Measurements from ENCODE around the gene PRDX5. TPM values are rescaled to one million over a fixed set of nuclear protein-coding genes. Genes with fewer than 3 reads are reported as not detected.

Gene PRDX5
- total and polyA plus RNA-seq, 9 of the 15 experiments (the other 6 are each of a cell fraction or from before 2014, with no cell fraction given) = 40.8 to 327 (median 204) TPM

- TF ChIP-seq, protein P1, sequence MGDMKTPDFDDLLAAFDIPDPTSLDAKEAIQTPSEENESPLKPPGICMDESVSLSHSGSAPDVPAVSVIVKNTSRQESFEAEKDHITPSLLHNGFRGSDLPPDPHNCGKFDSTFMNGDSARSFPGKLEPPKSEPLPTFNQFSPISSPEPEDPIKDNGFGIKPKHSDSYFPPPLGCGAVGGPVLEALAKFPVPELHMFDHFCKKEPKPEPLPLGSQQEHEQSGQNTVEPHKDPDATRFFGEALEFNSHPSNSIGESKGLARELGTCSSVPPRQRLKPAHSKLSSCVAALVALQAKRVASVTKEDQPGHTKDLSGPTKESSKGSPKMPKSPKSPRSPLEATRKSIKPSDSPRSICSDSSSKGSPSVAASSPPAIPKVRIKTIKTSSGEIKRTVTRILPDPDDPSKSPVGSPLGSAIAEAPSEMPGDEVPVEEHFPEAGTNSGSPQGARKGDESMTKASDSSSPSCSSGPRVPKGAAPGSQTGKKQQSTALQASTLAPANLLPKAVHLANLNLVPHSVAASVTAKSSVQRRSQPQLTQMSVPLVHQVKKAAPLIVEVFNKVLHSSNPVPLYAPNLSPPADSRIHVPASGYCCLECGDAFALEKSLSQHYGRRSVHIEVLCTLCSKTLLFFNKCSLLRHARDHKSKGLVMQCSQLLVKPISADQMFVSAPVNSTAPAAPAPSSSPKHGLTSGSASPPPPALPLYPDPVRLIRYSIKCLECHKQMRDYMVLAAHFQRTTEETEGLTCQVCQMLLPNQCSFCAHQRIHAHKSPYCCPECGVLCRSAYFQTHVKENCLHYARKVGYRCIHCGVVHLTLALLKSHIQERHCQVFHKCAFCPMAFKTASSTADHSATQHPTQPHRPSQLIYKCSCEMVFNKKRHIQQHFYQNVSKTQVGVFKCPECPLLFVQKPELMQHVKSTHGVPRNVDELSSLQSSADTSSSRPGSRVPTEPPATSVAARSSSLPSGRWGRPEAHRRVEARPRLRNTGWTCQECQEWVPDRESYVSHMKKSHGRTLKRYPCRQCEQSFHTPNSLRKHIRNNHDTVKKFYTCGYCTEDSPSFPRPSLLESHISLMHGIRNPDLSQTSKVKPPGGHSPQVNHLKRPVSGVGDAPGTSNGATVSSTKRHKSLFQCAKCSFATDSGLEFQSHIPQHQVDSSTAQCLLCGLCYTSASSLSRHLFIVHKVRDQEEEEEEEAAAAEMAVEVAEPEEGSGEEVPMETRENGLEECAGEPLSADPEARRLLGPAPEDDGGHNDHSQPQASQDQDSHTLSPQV (IDR thresholded peaks at IDR 0.05) = peak; percentile 64; the same call in 1 of the 2 replicates
- 0 out of 2 replicates have a peak, but pooled peaks have one; percentile 35 for TF ChIP-seq ZNF583 (CRISPR knock-in tag; IDR thresholded peaks at IDR 0.05)
- peak; percentile 86 for TF ChIP-seq CXXC5 (CRISPR knock-in tag; IDR thresholded peaks at IDR 0.05)
- TF ChIP-seq ARNT (IDR thresholded peaks at IDR 0.05) = no peak
- TF ChIP-seq IRF1 (CRISPR knock-in tag; IDR thresholded peaks at IDR 0.05; ENCODE audit: borderline replicate concordance) = no peak
- TF ChIP-seq, protein P2, sequence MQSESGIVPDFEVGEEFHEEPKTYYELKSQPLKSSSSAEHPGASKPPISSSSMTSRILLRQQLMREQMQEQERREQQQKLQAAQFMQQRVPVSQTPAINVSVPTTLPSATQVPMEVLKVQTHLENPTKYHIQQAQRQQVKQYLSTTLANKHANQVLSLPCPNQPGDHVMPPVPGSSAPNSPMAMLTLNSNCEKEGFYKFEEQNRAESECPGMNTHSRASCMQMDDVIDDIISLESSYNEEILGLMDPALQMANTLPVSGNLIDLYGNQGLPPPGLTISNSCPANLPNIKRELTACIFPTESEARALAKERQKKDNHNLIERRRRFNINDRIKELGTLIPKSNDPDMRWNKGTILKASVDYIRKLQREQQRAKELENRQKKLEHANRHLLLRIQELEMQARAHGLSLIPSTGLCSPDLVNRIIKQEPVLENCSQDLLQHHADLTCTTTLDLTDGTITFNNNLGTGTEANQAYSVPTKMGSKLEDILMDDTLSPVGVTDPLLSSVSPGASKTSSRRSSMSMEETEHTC (IDR thresholded peaks at IDR 0.05) = 0 out of 2 replicates have a peak, but pooled peaks have one; percentile 38
- TF ChIP-seq YY1 (IDR thresholded peaks at IDR 0.05; ENCODE audit: borderline replicate concordance in 1 of 3, control insufficient read depth in 1 of 3, extremely low read depth in 1 of 3, insufficient read depth in 3 of 3, insufficient read length in 1 of 3, insufficient replicate concordance in 2 of 3, low read depth in 1 of 3, low read length in 2 of 3) = peak; percentile 37 to 90 (median 88)
- 0 out of 2 replicates have a peak, but pooled peaks have one; percentile 28 for TF ChIP-seq ZBTB17 (CRISPR knock-in tag; IDR thresholded peaks at IDR 0.05)
- peak; percentile 51; the same call in 1 of the 2 replicates for TF ChIP-seq FOXK1 (CRISPR knock-in tag; IDR thresholded peaks at IDR 0.05; ENCODE audit: borderline replicate concordance)
- peak; percentile 71 for TF ChIP-seq FOSL1 (tag; conservative IDR thresholded peaks at IDR 0.05)
- peak; percentile 39 for TF ChIP-seq RBBP5 (IDR thresholded peaks at IDR 0.05; ENCODE audit: borderline replicate concordance, insufficient read depth, low read length, poor library complexity, severe bottlenecking)
- no peak for TF ChIP-seq CGGBP1 (CRISPR knock-in tag; IDR thresholded peaks at IDR 0.05)
- peak; percentile 49 to 85; a peak in 2 of 4 replicates for TF ChIP-seq UBTF (IDR thresholded peaks at IDR 0.05; ENCODE audit: borderline replicate concordance in 1 of 2, low read depth in 2 of 2, low read length in 2 of 2)
These were observed 41.2 kb downstream of the PRDX5 start, which contains the start of gene RPS6KA4 (continued) for GRCh38 chr11:64358907-64359711.
